Measurements from ENCODE around the gene FAM78B. TPM values are rescaled to one million over a fixed set of nuclear protein-coding genes. Genes with fewer than 3 reads are reported as not detected.

Gene FAM78B
- total and polyA plus RNA-seq, 2 donors (not counting 3 experiments of a cell fraction or from before 2014, with no cell fraction given): 0.10 TPM; not detected in 1

DNA sequence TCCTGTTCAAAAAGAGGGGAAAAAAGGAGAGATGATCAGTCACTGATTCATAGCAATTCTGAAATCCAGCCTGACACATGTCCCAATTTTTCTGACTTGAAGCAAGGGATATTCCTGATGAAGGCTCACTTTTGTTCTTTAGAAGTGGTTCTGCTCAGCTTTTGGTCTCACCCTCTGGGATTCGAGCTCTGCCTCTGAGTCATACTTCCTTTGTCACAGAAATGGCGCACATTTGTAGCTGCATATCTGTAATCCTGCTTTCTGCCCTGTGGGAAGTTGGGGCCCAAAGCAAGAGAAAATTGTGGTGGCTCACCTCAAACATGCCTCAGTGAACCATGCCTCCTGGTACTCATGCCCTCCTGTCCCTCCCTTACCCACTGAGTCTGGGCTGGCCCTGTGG lies 22.3 kb upstream of the FAM78B start:
- dilution Hi-C loops (cut with MboI; ENCODE audit: extremely low pct_ligation_motif_present, low sequenced_read_pairs) (no loop called here), intact Hi-C loops (cut with micrococcal nuclease) (no loop called here)
- no TSS peak for BruUV-seq (replicated peaks)
- ChIA-PET CTCF (no interaction called here), POLR2A (no interaction called here)
- DNase-seq (ENCODE audit: low read depth, low spot score) (no peak), FAIRE-seq (no peak)
- Histone ChIP-seq H3K9me1 (replicated peaks; ENCODE audit: control insufficient read depth, extremely low read depth, insufficient read depth, low read length) (no peaks in the 10 kb centered on the region), H3K79me2 (ENCODE audit: control insufficient read depth, insufficient read depth, low read length) (no peaks in the 10 kb centered on the region), H3K9ac (replicated peaks; ENCODE audit: extremely low read depth, insufficient read depth, low read length) (no peak overlapping the region), H3K36me3 (ENCODE audit: control insufficient read depth in 2 of 2, extremely low read depth in 1 of 2, insufficient read depth in 2 of 2, low read length in 2 of 2) (no peaks in the 10 kb centered on the region), H3K4me1 (ENCODE audit: control insufficient read depth, extremely low read depth, insufficient read depth, low read length) (no peaks in the 10 kb centered on the region), H3K4me3 (replicated peaks in 1 of 3; ENCODE audit: insufficient read depth in 1 of 3, low read depth in 1 of 3, low read length in 3 of 3) (no peak overlapping the region), H3K27ac (ENCODE audit: insufficient read depth, low read depth, low read length) (no peak overlapping the region), H3K4me2 (ENCODE audit: insufficient read depth, low read length) (no peak overlapping the region), H4K20me1 (replicated peaks; ENCODE audit: control insufficient read depth, extremely low read depth, insufficient read depth, low read length) (no peaks in the 10 kb centered on the region), H2AFZ (ENCODE audit: low read depth, low read length) (no peak overlapping the region), H3K27me3 (ENCODE audit: control insufficient read depth in 2 of 2, insufficient read depth in 2 of 2, low read length in 2 of 2) (no peaks in the 10 kb centered on the region), H3K9me3 (replicated peaks; ENCODE audit: control insufficient read depth, insufficient read depth, low read length) (no peaks in the 10 kb centered on the region)
- TF ChIP-seq, protein P1, sequence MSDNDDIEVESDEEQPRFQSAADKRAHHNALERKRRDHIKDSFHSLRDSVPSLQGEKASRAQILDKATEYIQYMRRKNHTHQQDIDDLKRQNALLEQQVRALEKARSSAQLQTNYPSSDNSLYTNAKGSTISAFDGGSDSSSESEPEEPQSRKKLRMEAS (IDR thresholded peaks at IDR 0.05; ENCODE audit: insufficient read depth, insufficient read length): no peak
- TF ChIP-seq EZH2 (IDR thresholded peaks at IDR 0.05; ENCODE audit: borderline replicate concordance, low read depth, low read length, severe bottlenecking) (no peak), POLR2AphosphoS5 (IDR thresholded peaks at IDR 0.05; ENCODE audit: insufficient read depth, low read depth, low read length) (no peak), GATA2 (IDR thresholded peaks at IDR 0.05; ENCODE audit: insufficient read depth, insufficient read length, low read depth, low read length) (no peak), JUN (IDR thresholded peaks at IDR 0.05; ENCODE audit: borderline replicate concordance, insufficient read depth, insufficient read length, low read depth) (no peak), MYC (IDR thresholded peaks at IDR 0.05; ENCODE audit: low read depth, low read length) (no peak), POLR2A (IDR thresholded peaks at IDR 0.05; ENCODE audit: low read depth, low read length) (no peak)
- TF ChIP-seq, protein P2, sequence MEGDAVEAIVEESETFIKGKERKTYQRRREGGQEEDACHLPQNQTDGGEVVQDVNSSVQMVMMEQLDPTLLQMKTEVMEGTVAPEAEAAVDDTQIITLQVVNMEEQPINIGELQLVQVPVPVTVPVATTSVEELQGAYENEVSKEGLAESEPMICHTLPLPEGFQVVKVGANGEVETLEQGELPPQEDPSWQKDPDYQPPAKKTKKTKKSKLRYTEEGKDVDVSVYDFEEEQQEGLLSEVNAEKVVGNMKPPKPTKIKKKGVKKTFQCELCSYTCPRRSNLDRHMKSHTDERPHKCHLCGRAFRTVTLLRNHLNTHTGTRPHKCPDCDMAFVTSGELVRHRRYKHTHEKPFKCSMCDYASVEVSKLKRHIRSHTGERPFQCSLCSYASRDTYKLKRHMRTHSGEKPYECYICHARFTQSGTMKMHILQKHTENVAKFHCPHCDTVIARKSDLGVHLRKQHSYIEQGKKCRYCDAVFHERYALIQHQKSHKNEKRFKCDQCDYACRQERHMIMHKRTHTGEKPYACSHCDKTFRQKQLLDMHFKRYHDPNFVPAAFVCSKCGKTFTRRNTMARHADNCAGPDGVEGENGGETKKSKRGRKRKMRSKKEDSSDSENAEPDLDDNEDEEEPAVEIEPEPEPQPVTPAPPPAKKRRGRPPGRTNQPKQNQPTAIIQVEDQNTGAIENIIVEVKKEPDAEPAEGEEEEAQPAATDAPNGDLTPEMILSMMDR (IDR thresholded peaks at IDR 0.05; ENCODE audit: extremely low read depth in 1 of 2, insufficient read depth in 1 of 2, low read depth in 1 of 2, low read length in 2 of 2): no peak
